C4-2B (cell line): ENCODE data around the gene SPATA21.

ENCODE experiments used
- CTCF ChIP-seq: fragments of 450-650 bp; conservative IDR thresholded peaks from 2 replicates; pipeline ENCODE4 v1.5.1; 2017; ENCODE audit warnings: mild to moderate bottlenecking
- ZFX ChIP-seq: fragments of 450-650 bp; IDR thresholded peaks from 2 replicates; pipeline ENCODE4 v1.6.1; 2017

- TF ChIP-seq CTCF (no peak), ZFX (no peak)
These were observed 16.0 kb downstream of the SPATA21 start for GRCh38 chr1:16421201-16421600.
